HG02610 (cell line): ENCODE results near the gene MYOC.
A peak's percentile ranks its signal among the peaks of the same experiment; 100 is the strongest.
"Not testable (repeated sequence)": the region's sequence is repeated elsewhere in the genome, so short reads cannot be mapped to it uniquely, and the experiment has no call there.

ENCODE experiments used
- ATAC-seq: cut with Tn5 transposase; IDR thresholded peaks from one replicate; pipeline ENCODE4 v1.9.1; 2021; ENCODE audit warnings: mild to moderate bottlenecking, moderate library complexity; ENCODE audit not compliant: unreplicated experiment

Gene MYOC

GRCh38 chr1:171652234-171652822 lies at the start of gene MYOC:
TSS of gene MYOC (minus strand) at chr1:171652688. CDS start at chr1:171652611, 77 bp downstream.
- no peak for ATAC-seq

GRCh38 chr1:171699531-171699930 lies 47.0 kb upstream of the MYOC start:
- no peak for ATAC-seq

GRCh38 chr1:171695772-171696171 lies 43.3 kb upstream of the MYOC start:
- ATAC-seq: not testable (repeated sequence)

- not testable (repeated sequence) for ATAC-seq
Observed at GRCh38 chr1:171693541-171693940, 41.1 kb upstream of the MYOC start.

GRCh38 chr1:171683870-171684269 lies 31.4 kb upstream of the MYOC start:
- no peak for ATAC-seq

GRCh38 chr1:171680339-171680738 lies 27.9 kb upstream of the MYOC start:
- ATAC-seq: no peak

GRCh38 chr1:171676823-171677222 lies 24.3 kb upstream of the MYOC start:
- ATAC-seq: no peak

GRCh38 chr1:171674431-171675405 lies 22.2 kb upstream of the MYOC start:
- ATAC-seq: no peak

GRCh38 chr1:171670739-171671138 lies 18.3 kb upstream of the MYOC start:
- ATAC-seq: no peak

GRCh38 chr1:171668372-171668771 lies 15.9 kb upstream of the MYOC start:
- no peak for ATAC-seq

GRCh38 chr1:171666114-171666769 lies 13.8 kb upstream of the MYOC start:
- ATAC-seq: no peak

- no peak for ATAC-seq
Observed at GRCh38 chr1:171664976-171665375, 12.5 kb upstream of the MYOC start.

GRCh38 chr1:171663854-171664575 lies 11.5 kb upstream of the MYOC start:
- ATAC-seq: no peak

GRCh38 chr1:171663036-171663853 lies 10.8 kb upstream of the MYOC start:
- ATAC-seq: no peak

GRCh38 chr1:171661076-171661650 lies 8.7 kb upstream of the MYOC start:
- ATAC-seq: no peak

GRCh38 chr1:171656206-171656605 lies 3.7 kb upstream of the MYOC start:
- not testable (repeated sequence) for ATAC-seq

- no peak for ATAC-seq
Observed at GRCh38 chr1:171655746-171656116, 3.2 kb upstream of the MYOC start.

- ATAC-seq: peak; percentile 73
Observed at GRCh38 chr1:171654942-171655745, 2.7 kb upstream of the MYOC start.
